Lower leg skin (tissue), 3 donors: ENCODE results near the gene LMBR1.

Experiments used
- POLR2A ChIP-seq, 2 donors: fragments of 450-650 bp; IDR thresholded peaks; one replicate each; pipeline ENCODE4 v1.6.1; 2016 to 2017; ENCODE audit warnings: antibody characterized with exemption in 2 of 2, mild to moderate bottlenecking in 1 of 2, moderate library complexity in 1 of 2
- TF ChIP-seq, protein P1 (sequence below), 3 donors: fragments of 450-650 bp; IDR thresholded peaks; one replicate each; pipeline ENCODE4 v1.5.1; 2016; ENCODE audit warnings: antibody characterized with exemption in 3 of 3, mild to moderate bottlenecking in 3 of 3, moderate library complexity in 2 of 3

DNA sequence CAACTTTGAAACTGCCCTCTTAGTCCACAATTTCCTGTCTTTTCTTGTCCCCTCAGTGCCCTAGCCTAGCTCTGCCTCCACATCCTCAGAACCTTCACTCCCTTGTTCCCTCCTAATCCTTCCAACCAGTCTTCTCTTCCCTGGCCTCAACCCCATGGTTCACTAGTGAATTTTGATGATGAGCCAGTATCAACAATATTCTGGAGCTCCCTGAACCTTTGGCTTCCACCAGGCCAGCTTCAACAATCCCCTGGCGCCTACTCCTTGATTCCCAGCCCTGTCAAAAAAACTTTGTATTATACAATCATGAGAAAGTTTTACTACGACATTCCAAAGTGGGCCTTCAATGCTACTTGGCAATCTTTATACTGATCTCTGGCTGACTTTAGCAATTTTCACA lies 116.5 kb downstream of the LMBR1 start:
- no peak for TF ChIP-seq POLR2A (IDR thresholded peaks at IDR 0.05)
- TF ChIP-seq, protein P1, sequence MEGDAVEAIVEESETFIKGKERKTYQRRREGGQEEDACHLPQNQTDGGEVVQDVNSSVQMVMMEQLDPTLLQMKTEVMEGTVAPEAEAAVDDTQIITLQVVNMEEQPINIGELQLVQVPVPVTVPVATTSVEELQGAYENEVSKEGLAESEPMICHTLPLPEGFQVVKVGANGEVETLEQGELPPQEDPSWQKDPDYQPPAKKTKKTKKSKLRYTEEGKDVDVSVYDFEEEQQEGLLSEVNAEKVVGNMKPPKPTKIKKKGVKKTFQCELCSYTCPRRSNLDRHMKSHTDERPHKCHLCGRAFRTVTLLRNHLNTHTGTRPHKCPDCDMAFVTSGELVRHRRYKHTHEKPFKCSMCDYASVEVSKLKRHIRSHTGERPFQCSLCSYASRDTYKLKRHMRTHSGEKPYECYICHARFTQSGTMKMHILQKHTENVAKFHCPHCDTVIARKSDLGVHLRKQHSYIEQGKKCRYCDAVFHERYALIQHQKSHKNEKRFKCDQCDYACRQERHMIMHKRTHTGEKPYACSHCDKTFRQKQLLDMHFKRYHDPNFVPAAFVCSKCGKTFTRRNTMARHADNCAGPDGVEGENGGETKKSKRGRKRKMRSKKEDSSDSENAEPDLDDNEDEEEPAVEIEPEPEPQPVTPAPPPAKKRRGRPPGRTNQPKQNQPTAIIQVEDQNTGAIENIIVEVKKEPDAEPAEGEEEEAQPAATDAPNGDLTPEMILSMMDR (IDR thresholded peaks at IDR 0.05) = no peak
